HL-60/S4 treated with retinoic acid at 250 ng/mL for 4 days and 3 days (cell line): ENCODE measurements around the gene NBR1.
"Not testable (repeated sequence)": the region's sequence is repeated elsewhere in the genome, so short reads cannot be mapped to it uniquely, and the experiment has no call there.

Source experiments
- in situ Hi-C: fragments of 300-500 bp; cut with MboI; formaldehyde crosslinking; loops from 2 replicates; pipeline ENCODE4 v1.7.0; 2022; ENCODE audit warnings: low sequenced_read_pairs

The NBR1 gene, protein sequence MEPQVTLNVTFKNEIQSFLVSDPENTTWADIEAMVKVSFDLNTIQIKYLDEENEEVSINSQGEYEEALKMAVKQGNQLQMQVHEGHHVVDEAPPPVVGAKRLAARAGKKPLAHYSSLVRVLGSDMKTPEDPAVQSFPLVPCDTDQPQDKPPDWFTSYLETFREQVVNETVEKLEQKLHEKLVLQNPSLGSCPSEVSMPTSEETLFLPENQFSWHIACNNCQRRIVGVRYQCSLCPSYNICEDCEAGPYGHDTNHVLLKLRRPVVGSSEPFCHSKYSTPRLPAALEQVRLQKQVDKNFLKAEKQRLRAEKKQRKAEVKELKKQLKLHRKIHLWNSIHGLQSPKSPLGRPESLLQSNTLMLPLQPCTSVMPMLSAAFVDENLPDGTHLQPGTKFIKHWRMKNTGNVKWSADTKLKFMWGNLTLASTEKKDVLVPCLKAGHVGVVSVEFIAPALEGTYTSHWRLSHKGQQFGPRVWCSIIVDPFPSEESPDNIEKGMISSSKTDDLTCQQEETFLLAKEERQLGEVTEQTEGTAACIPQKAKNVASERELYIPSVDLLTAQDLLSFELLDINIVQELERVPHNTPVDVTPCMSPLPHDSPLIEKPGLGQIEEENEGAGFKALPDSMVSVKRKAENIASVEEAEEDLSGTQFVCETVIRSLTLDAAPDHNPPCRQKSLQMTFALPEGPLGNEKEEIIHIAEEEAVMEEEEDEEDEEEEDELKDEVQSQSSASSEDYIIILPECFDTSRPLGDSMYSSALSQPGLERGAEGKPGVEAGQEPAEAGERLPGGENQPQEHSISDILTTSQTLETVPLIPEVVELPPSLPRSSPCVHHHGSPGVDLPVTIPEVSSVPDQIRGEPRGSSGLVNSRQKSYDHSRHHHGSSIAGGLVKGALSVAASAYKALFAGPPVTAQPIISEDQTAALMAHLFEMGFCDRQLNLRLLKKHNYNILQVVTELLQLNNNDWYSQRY

DNA sequence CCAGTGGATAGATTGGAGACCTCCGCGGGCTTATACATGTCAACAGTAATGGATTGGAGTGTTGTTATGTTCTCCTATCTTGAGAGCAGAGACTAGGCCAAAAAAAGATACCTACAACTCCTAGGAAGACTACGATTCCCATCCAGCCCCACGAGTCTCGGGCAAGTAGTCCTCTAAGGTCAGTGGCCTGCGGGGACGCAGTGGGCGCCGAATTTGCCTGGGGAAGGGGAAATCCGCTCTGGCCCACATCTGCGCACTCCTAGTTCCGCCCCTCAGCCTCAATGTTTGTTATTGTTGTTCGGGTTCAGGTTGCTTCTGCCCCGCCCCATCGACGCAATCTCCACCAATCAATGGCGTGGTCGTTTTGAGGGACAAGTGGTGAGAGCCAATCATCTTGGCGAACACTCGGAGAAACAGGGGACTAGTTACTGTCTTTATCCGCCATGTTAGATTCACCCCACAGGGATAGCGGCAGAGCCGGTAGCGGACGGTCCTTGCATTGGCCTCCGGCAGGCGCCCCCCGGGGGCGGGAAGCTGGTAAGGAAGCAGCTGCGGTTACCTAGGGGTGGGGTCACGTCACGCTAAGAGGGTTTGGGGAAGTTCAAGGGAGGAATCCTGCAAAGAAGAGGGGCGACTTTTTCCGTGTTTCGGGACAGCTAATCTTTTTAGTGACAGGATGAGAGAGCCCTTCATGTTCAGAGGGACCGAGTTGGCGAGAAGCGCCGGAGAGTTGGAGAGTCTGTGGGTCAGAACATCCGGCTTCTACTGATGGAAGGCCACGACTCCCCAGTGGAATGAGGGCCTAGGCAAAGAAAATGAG lies at the start of gene NBR1:
Gene NBR1 (plus strand): TSS at position 449 of the 820 bp plus-strand sequence. CDS start 4,586 bp downstream, outside the sequence.
- in situ Hi-C loops = no loop called here

DNA sequence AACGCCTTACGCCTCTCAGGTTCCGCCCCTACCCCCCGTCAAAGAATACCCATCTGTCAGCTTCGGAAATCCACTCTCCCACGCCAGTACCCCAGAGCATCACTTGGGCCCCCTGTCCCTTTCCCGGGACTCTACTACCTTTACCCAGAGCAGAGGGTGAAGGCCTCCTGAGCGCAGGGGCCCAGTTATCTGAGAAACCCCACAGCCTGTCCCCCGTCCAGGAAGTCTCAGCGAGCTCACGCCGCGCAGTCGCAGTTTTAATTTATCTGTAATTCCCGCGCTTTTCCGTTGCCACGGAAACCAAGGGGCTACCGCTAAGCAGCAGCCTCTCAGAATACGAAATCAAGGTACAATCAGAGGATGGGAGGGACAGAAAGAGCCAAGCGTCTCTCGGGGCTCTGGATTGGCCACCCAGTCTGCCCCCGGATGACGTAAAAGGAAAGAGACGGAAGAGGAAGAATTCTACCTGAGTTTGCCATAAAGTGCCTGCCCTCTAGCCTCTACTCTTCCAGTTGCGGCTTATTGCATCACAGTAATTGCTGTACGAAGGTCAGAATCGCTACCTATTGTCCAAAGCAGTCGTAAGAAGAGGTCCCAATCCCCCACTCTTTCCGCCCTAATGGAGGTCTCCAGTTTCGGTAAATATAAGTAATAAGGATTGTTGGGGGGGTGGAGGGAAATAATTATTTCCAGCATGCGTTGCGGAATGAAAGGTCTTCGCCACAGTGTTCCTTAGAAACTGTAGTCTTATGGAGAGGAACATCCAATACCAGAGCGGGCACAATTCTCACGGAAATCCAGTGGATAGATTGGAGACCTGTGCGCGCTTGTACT lies 45.7 kb upstream of the NBR1 start, which contains the start of gene BRCA1:
Gene BRCA1 (minus strand): TSS at position 232 of the 834 bp plus-strand sequence. CDS start 1,268 bp downstream, outside the sequence.
- in situ Hi-C loops = no loop called here

DNA sequence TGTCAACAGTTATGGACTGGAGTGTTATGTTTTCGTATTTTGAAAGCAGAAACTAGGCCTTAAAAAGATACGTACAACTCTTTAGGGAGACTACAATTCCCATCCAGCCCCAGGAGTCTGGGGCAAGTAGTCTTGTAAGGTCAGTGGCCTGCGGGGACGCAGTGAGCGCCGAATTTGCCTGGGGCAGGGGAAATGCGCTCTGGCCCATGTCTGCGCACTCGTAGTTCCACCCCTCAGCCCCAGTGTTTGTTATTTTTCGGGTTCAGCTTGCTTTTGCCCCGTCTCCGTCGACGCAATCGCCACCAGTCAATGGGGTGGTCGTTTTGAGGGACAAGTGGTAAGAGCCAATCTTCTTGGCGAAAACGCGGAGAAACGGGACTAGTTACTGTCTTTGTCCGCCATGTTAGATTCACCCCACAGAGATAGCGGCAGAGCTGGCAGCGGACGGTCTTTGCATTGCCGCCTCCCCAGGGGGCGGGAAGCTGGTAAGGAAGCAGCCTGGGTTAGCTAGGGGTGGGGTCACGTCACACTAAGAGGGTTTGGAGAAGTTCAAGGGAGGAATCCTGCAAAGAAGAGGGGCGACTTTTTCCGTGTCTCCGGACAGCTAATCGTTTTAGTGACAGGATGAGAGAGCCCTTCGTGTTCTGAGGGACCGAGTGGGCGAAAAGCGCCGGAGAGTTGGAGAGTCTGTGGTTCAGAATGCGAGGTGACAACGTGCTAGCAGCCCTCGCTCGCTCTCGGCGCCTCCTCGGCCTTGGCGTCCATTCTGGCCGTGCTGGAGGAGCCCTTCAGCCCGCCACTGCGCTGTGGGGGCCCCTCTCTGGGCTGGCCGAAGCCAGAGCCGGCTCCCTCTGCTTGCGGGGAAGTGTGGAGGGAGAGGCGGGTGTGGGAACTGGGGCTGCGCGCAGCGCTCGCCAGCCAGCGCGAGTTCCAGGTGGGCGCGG lies 44.8 kb upstream of the NBR1 start:
- in situ Hi-C loops = no loop called here

GRCh38 chr17:43126911-43127290 lies 44.1 kb upstream of the NBR1 start:
- in situ Hi-C loops = no loop called here

DNA sequence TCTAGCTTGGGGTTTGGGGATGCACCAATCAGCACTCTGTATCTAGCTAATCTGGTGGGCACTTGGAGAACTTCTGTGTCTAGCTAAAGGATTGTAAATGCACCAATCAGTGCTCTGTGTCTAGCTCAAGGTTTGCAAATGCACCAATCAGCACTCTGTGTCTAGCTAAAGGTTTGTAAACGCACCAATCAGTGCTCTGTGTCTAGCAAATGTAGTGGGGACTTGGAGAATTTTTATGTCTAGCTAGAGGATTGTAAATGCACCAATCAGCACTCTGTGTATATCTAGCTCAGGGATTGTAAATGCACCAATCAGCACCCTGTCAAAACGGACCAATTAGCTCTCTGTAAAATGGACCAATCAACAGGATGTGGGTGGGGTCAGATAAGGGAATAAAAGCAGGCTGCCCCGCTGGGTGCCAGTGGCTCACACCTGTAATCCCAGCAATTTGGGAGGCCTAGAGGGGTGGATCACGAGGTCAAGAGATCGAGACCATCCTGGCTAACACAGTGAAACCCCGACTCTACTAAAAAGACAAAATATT lies 43.6 kb upstream of the NBR1 start:
- in situ Hi-C loops = not testable (repeated sequence)

DNA sequence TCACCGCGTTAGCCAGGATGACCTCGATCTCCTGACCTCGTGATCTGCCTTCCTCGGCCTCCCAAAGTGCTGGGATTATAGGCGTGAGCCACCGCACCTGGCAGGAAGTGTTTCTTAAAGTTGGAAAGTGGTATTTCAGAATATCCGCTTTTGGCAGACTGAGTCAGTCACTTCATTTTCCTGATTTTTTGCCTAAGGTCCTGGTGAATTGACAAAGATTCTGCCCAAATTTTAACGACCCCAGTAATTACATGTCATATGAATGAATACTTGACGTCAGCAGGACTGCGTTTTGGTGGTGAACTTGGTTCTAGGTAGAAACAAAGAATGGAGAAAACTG lies 41.4 kb upstream of the NBR1 start:
- in situ Hi-C loops = no loop called here

- in situ Hi-C loops = no loop called here
Observed at GRCh38 chr17:43132117-43132516, 38.9 kb upstream of the NBR1 start.

- in situ Hi-C loops = not testable (repeated sequence)
Observed at GRCh38 chr17:43133439-43133838, 37.6 kb upstream of the NBR1 start.

DNA sequence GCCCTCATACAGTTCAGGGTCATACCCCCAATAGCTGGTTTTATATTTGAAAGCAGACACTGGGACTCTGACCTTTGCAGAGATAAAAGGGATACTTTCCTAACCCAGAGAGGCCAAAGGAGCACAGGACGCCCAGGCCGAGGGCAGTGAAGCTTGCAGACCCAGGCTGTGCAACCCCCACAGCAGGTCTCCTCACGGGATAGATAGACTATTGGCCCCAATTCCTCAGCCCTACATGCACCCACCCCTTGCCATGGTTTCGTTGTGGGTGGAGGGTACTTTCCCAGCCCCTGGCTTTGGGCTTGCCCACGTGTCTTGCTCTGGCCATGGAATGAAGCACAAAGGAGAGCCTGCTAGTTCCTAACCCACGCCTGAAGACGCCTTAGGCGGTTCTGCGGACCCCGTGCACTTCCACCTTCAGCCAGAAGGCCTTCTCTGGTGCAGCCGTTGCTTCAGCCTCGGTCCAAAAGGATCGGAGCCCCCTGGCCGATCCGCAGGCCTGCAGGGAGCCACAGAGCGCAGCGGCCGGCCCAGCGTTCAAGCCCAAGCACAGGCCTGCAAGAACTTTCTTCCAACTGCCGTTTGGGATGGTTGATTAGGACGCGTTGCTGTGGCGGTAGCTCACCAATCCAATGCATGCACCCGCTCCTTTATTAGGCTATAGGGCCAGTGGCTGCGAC lies 36.1 kb upstream of the NBR1 start:
- in situ Hi-C loops = no loop called here

DNA sequence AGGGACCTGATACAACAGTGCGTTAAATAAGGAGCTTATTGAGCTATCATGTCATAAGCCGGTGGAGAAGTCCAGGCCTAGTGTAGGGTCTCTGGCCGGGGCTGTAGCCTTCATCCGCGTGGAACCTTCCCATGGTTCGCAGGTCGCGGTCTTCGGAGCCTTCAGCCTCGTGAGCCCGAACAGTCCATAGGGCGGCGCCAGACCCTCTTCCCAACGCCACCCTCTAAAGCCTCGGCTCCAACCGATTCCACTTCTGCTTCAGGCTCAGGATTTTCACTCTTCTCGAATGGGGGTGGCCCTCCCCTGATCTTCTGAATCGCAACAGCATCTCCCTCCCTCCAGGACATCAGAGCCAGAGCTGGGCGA lies 35.6 kb upstream of the NBR1 start:
- in situ Hi-C loops = no loop called here

GRCh38 chr17:43136574-43136973 lies 34.4 kb upstream of the NBR1 start:
- in situ Hi-C loops = not testable (repeated sequence)

- in situ Hi-C loops = not testable (repeated sequence)
Observed at GRCh38 chr17:43138531-43138930, 32.5 kb upstream of the NBR1 start.

- in situ Hi-C loops = no loop called here
Observed at GRCh38 chr17:43140396-43141332, 30.4 kb upstream of the NBR1 start.

DNA sequence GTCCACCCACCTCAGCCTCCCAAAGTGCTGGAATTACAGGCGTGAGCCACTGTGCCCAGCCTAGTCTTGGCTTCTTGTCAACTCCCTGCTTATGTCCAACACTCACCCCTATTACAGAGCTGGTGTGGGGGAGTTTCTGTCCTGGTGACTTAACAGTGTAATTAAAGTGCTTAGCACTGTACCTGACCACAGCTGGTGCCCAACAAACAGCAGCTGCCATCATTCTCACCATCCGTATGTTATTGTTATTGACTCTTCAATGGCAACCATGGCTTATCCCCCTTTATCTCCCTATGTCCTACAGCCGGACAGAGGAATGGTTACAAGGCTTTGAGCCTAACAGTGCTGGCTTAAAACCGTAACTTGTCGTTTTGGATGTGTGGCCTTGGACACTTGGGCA lies 28.9 kb upstream of the NBR1 start:
- in situ Hi-C loops = no loop called here

DNA sequence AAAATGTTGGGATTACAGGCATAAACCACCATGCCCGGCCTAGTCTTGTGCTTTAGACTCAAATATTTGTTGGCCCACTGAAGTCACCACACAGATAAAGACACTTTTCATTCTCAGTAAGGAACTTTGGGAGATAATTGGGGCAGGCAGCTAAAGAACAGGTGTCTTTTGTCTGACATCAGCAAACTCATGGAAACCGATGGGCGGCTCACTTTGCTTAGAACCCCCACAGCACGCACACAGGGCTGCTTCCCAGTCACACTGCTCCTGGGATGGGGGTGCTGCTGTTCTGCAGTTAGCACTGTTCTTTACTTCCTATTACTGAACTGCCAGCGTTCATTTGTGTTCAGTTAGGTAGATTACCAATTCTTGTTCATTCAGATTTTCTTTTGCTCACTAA lies 27.8 kb upstream of the NBR1 start:
- in situ Hi-C loops = no loop called here

GRCh38 chr17:43146649-43147048 lies 24.4 kb upstream of the NBR1 start:
- in situ Hi-C loops = no loop called here

GRCh38 chr17:43151880-43152456 lies 19.0 kb upstream of the NBR1 start:
- in situ Hi-C loops = no loop called here
